ENCODE data around the gene DNMBP.
"Not testable (repeated sequence)": the region's sequence is repeated elsewhere in the genome, so short reads cannot be mapped to it uniquely, and the experiment has no call there.

DNMBP gene

GRCh38 chr10:99863535-99864240, 146.1 kb downstream of the DNMBP start:
- H2BK5ac ChIP-seq (ENCODE audit: low read depth, low read length, poor library complexity, severe bottlenecking); H4K8ac ChIP-seq (ENCODE audit: low read length); H3K4me2 ChIP-seq (ENCODE audit: low read length, poor library complexity, severe bottlenecking); H3K9me3 ChIP-seq (ENCODE audit: control insufficient read depth, low read length); H2BK15ac ChIP-seq (ENCODE audit: low read depth, poor library complexity, severe bottlenecking); H3K14ac ChIP-seq (ENCODE audit: low read length in 2 of 2); H3K4me3 ChIP-seq (ENCODE audit: insufficient read depth in 1 of 2, low read depth in 1 of 2, low read length in 2 of 2); H3K79me1 ChIP-seq (replicated peaks; ENCODE audit: low read length, poor library complexity, severe bottlenecking); H4K91ac ChIP-seq (ENCODE audit: low read length); H3K27me3 ChIP-seq (ENCODE audit: control insufficient read depth in 1 of 2, insufficient read depth in 1 of 2, low read length in 2 of 2); H3K4me1 ChIP-seq (ENCODE audit: control insufficient read depth, insufficient read depth, low read depth, low read length); H3K23ac ChIP-seq (ENCODE audit: low read length in 2 of 2); H3K9ac ChIP-seq (ENCODE audit: low read length); H2AFZ ChIP-seq (ENCODE audit: low read depth, low read length); H3K27ac ChIP-seq (ENCODE audit: low read length, poor library complexity, severe bottlenecking); H3K36me3 ChIP-seq (ENCODE audit: control insufficient read depth in 1 of 2, insufficient read depth in 2 of 2, low read depth in 1 of 2, low read length in 2 of 2); H2AK5ac ChIP-seq (ENCODE audit: low read length, severe bottlenecking); H3K4ac ChIP-seq (ENCODE audit: low read depth in 1 of 2, low read length in 2 of 2); H2BK120ac ChIP-seq (ENCODE audit: low read depth, low read length): not testable (repeated sequence)
- Histone ChIP-seq H2BK12ac (ENCODE audit: low read length in 2 of 2) (peak overlapping the region in 1 of 2 experiments; percentile 52), H3K18ac (ENCODE audit: low read depth in 1 of 2, low read length in 2 of 2) (peak overlapping the region in 1 of 2 experiments; percentile 12)
- peak; percentile 85 for DNase-seq
- WGBS: 59% methylated on average over 6 of the region's 9 CpGs

- no peak overlapping the region for H4K8ac ChIP-seq (ENCODE audit: low read length)
- no peak overlapping the region for H4K91ac ChIP-seq (ENCODE audit: low read length)
- no peak overlapping the region for H3K9ac ChIP-seq (ENCODE audit: low read length)
- no peak overlapping the region for H2BK120ac ChIP-seq (ENCODE audit: low read depth, low read length)
- H3K18ac ChIP-seq (ENCODE audit: low read depth in 1 of 2, low read length in 2 of 2): peak overlapping the region in 1 of 2 experiments; percentile 40
- no peak overlapping the region for H3K23ac ChIP-seq (ENCODE audit: low read length in 2 of 2)
- H2BK12ac ChIP-seq (ENCODE audit: low read length in 2 of 2): no peak overlapping the region
- no peaks in the 10 kb centered on the region for H3K27me3 ChIP-seq (ENCODE audit: control insufficient read depth in 1 of 2, insufficient read depth in 1 of 2, low read length in 2 of 2)
- H3K4me3 ChIP-seq (ENCODE audit: insufficient read depth in 1 of 2, low read depth in 1 of 2, low read length in 2 of 2): no peak overlapping the region
- no peak for DNase-seq
- H3K79me1 ChIP-seq (replicated peaks; ENCODE audit: low read length, poor library complexity, severe bottlenecking): no peaks in the 10 kb centered on the region
- no peaks in the 10 kb centered on the region for H3K4me1 ChIP-seq (ENCODE audit: control insufficient read depth, insufficient read depth, low read depth, low read length)
- no peak overlapping the region for H2BK15ac ChIP-seq (ENCODE audit: low read depth, poor library complexity, severe bottlenecking)
- no peak overlapping the region for H3K4ac ChIP-seq (ENCODE audit: low read depth in 1 of 2, low read length in 2 of 2)
- WGBS: 98% methylated on average over 7 of the region's 8 CpGs
- no peak overlapping the region for H3K27ac ChIP-seq (ENCODE audit: low read length, poor library complexity, severe bottlenecking)
- no peak overlapping the region for H2AFZ ChIP-seq (ENCODE audit: low read depth, low read length)
- no peaks in the 10 kb centered on the region for H3K9me3 ChIP-seq (ENCODE audit: control insufficient read depth, low read length)
- no peak overlapping the region for H2BK5ac ChIP-seq (ENCODE audit: low read depth, low read length, poor library complexity, severe bottlenecking)
- H2AK5ac ChIP-seq (ENCODE audit: low read length, severe bottlenecking): no peak overlapping the region
- no peaks in the 10 kb centered on the region for H3K36me3 ChIP-seq (ENCODE audit: control insufficient read depth in 1 of 2, insufficient read depth in 2 of 2, low read depth in 1 of 2, low read length in 2 of 2)
- H3K4me2 ChIP-seq (ENCODE audit: low read length, poor library complexity, severe bottlenecking): no peak overlapping the region
- no peak overlapping the region for H3K14ac ChIP-seq (ENCODE audit: low read length in 2 of 2)
Measured at GRCh38 chr10:99860466-99860865, 149.3 kb downstream of the DNMBP start.

DNA sequence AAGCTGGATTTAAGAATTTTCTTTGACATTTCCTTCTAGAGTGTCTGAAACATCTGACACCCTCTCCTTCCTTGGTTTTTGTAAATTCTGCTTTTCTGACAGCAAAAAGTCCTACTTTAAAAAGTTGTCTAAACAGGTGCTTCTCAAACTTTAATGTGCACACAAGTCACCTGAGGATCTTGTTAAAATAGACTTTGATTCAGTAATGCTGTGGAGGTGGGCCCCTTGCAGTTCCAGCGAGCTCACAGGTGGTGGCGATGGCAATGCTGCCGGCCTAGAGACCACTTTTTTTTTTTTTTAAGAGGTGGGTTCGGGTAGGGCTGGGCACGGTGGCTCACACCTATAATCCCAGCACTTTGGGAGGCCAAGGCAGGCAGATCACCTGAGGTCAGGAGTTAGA, 150.2 kb downstream of the DNMBP start:
- Histone ChIP-seq H3K27me3 (ENCODE audit: control insufficient read depth in 1 of 2, insufficient read depth in 1 of 2, low read length in 2 of 2) (no peaks in the 10 kb centered on the region), H3K27ac (ENCODE audit: low read length, poor library complexity, severe bottlenecking) (no peak overlapping the region), H3K14ac (ENCODE audit: low read length in 2 of 2) (no peak overlapping the region), H3K9me3 (ENCODE audit: control insufficient read depth, low read length) (no peaks in the 10 kb centered on the region), H2BK15ac (ENCODE audit: low read depth, poor library complexity, severe bottlenecking) (no peak overlapping the region), H3K79me1 (replicated peaks; ENCODE audit: low read length, poor library complexity, severe bottlenecking) (no peaks in the 10 kb centered on the region), H3K36me3 (ENCODE audit: control insufficient read depth in 1 of 2, insufficient read depth in 2 of 2, low read depth in 1 of 2, low read length in 2 of 2) (no peaks in the 10 kb centered on the region), H3K9ac (ENCODE audit: low read length) (no peak overlapping the region), H3K4me1 (ENCODE audit: control insufficient read depth, insufficient read depth, low read depth, low read length) (no peaks in the 10 kb centered on the region), H3K4me2 (ENCODE audit: low read length, poor library complexity, severe bottlenecking) (no peak overlapping the region), H2BK5ac (ENCODE audit: low read depth, low read length, poor library complexity, severe bottlenecking) (no peak overlapping the region), H2AK5ac (ENCODE audit: low read length, severe bottlenecking) (no peak overlapping the region), H2BK12ac (ENCODE audit: low read length in 2 of 2) (no peak overlapping the region), H4K8ac (ENCODE audit: low read length) (no peak overlapping the region), H3K4me3 (ENCODE audit: insufficient read depth in 1 of 2, low read depth in 1 of 2, low read length in 2 of 2) (no peak overlapping the region), H3K18ac (ENCODE audit: low read depth in 1 of 2, low read length in 2 of 2) (no peak overlapping the region), H2AFZ (ENCODE audit: low read depth, low read length) (no peak overlapping the region), H4K91ac (ENCODE audit: low read length) (no peak overlapping the region), H3K23ac (ENCODE audit: low read length in 2 of 2) (no peak overlapping the region), H3K4ac (ENCODE audit: low read depth in 1 of 2, low read length in 2 of 2) (no peak overlapping the region), H2BK120ac (ENCODE audit: low read depth, low read length) (no peak overlapping the region)
- 56% methylated on average over 5 of the region's 5 CpGs for WGBS
- no peak for DNase-seq

- H3K27me3 ChIP-seq (ENCODE audit: control insufficient read depth in 1 of 2, insufficient read depth in 1 of 2, low read length in 2 of 2): no peaks in the 10 kb centered on the region
- 96% methylated on average over 7 of the region's 8 CpGs for WGBS
- no peak overlapping the region for H2BK15ac ChIP-seq (ENCODE audit: low read depth, poor library complexity, severe bottlenecking)
- H4K91ac ChIP-seq (ENCODE audit: low read length): no peak overlapping the region
- no peak overlapping the region for H3K14ac ChIP-seq (ENCODE audit: low read length in 2 of 2)
- no peak overlapping the region for H3K9ac ChIP-seq (ENCODE audit: low read length)
- H3K36me3 ChIP-seq (ENCODE audit: control insufficient read depth in 1 of 2, insufficient read depth in 2 of 2, low read depth in 1 of 2, low read length in 2 of 2): no peaks in the 10 kb centered on the region
- no peak overlapping the region for H3K4ac ChIP-seq (ENCODE audit: low read depth in 1 of 2, low read length in 2 of 2)
- no peaks in the 10 kb centered on the region for H3K9me3 ChIP-seq (ENCODE audit: control insufficient read depth, low read length)
- no peaks in the 10 kb centered on the region for H3K79me1 ChIP-seq (replicated peaks; ENCODE audit: low read length, poor library complexity, severe bottlenecking)
- no peak overlapping the region for H2BK120ac ChIP-seq (ENCODE audit: low read depth, low read length)
- DNase-seq: no peak
- H3K23ac ChIP-seq (ENCODE audit: low read length in 2 of 2): no peak overlapping the region
- H3K27ac ChIP-seq (ENCODE audit: low read length, poor library complexity, severe bottlenecking): no peak overlapping the region
- H2BK5ac ChIP-seq (ENCODE audit: low read depth, low read length, poor library complexity, severe bottlenecking): no peak overlapping the region
- H3K4me3 ChIP-seq (ENCODE audit: insufficient read depth in 1 of 2, low read depth in 1 of 2, low read length in 2 of 2): no peak overlapping the region
- H2AK5ac ChIP-seq (ENCODE audit: low read length, severe bottlenecking): no peak overlapping the region
- H3K4me2 ChIP-seq (ENCODE audit: low read length, poor library complexity, severe bottlenecking): no peak overlapping the region
- H2AFZ ChIP-seq (ENCODE audit: low read depth, low read length): no peak overlapping the region
- H4K8ac ChIP-seq (ENCODE audit: low read length): peak overlapping the region; percentile 4
- no peak overlapping the region for H3K18ac ChIP-seq (ENCODE audit: low read depth in 1 of 2, low read length in 2 of 2)
- no peak overlapping the region for H2BK12ac ChIP-seq (ENCODE audit: low read length in 2 of 2)
- no peaks in the 10 kb centered on the region for H3K4me1 ChIP-seq (ENCODE audit: control insufficient read depth, insufficient read depth, low read depth, low read length)
Measured at GRCh38 chr10:99858849-99859248, 150.9 kb downstream of the DNMBP start.

All from mesenchymal stem cell (in vitro differentiated cells and primary cell).